GM23248 (cell line): ENCODE results near the gene PRICKLE3. TPM values are rescaled to one million over a fixed set of nuclear protein-coding genes. Genes with fewer than 3 reads are reported as not detected.

Source experiments
- DNase-seq: peaks from one replicate; pipeline ENCODE4 v3.0.0-alpha.2; 2015
- H2AFZ ChIP-seq: fragments of 200-600 bp; sonication (generic); 2 replicates; pipeline ENCODE4 v1.6.1; 2016; ENCODE audit warnings: antibody characterized with exemption
- H3F3A ChIP-seq: fragments of 200-600 bp; sonication (generic); 2 replicates; pipeline ENCODE4 v1.6.1; 2016; ENCODE audit warnings: mild to moderate bottlenecking, antibody characterized with exemption, mixed run types; ENCODE audit not compliant: insufficient read depth
- H3K27ac ChIP-seq: fragments of 200-600 bp; sonication (generic); 2 replicates; pipeline ENCODE4 v1.5.1; 2016; ENCODE audit warnings: mild to moderate bottlenecking
- H3K27me3 ChIP-seq: fragments of 200-600 bp; sonication (generic); replicated peaks from 2 replicates; pipeline ENCODE4 v1.6.1; 2016; ENCODE audit warnings: mild to moderate bottlenecking; ENCODE audit not compliant: insufficient read depth
- H3K36me3 ChIP-seq: fragments of 200-600 bp; sonication (generic); 2 replicates; pipeline ENCODE4 v1.6.1; 2016; ENCODE audit warnings: low read depth, mild to moderate bottlenecking
- H3K4me1 ChIP-seq: fragments of 200-600 bp; sonication (generic); 2 replicates; pipeline ENCODE4 v1.6.1; 2016; ENCODE audit warnings: mild to moderate bottlenecking; ENCODE audit not compliant: insufficient read depth
- H3K4me2 ChIP-seq: fragments of 200-600 bp; sonication (generic); one replicate; pipeline ENCODE4 v1.6.1; 2016; ENCODE audit warnings: mild to moderate bottlenecking; ENCODE audit not compliant: unreplicated experiment
- H3K4me3 ChIP-seq: fragments of 200-600 bp; sonication (generic); 2 replicates; pipeline ENCODE4 v1.5.1; 2016; ENCODE audit warnings: mild to moderate bottlenecking
- H3K79me2 ChIP-seq: fragments of 200-600 bp; sonication (generic); 2 replicates; pipeline ENCODE4 v1.6.1; 2016; ENCODE audit warnings: mild to moderate bottlenecking; ENCODE audit not compliant: insufficient read depth
- H3K9ac ChIP-seq: fragments of 200-600 bp; sonication (generic); 2 replicates; pipeline ENCODE4 v1.6.1; 2016; ENCODE audit warnings: mild to moderate bottlenecking
- H3K9me2 ChIP-seq: fragments of 200-600 bp; sonication (generic); 2 replicates; pipeline ENCODE4 v1.6.1; 2016; ENCODE audit warnings: mixed run types, mild to moderate bottlenecking, moderate library complexity; ENCODE audit not compliant: insufficient read depth
- H3K9me3 ChIP-seq: fragments of 200-600 bp; sonication (generic); one replicate; pipeline ENCODE4 v1.6.1; 2017; ENCODE audit warnings: low read depth
- H4K20me1 ChIP-seq: fragments of 200-600 bp; sonication (generic); 2 replicates; pipeline ENCODE4 v1.6.0; 2016; ENCODE audit not compliant: insufficient read depth
- EZH2 ChIP-seq: fragments of 200-600 bp; sonication (generic); IDR thresholded peaks from 2 replicates; pipeline ENCODE4 v1.6.1; 2018; ENCODE audit warnings: antibody characterized with exemption, mild to moderate bottlenecking; ENCODE audit not compliant: insufficient read depth, poor library complexity, severe bottlenecking
- EZH2phosphoT487 ChIP-seq: fragments of 200-600 bp; sonication (generic); IDR thresholded peaks from 2 replicates; pipeline ENCODE4 v1.6.1; 2018; ENCODE audit warnings: antibody characterized with exemption, moderate library complexity, mild to moderate bottlenecking, low read depth; ENCODE audit not compliant: insufficient read depth
- WGBS, 2 experiments: methylation state at CpG; one replicate each; pipeline ENCODE4 v1.1.6; 2015 to 2017; ENCODE audit warnings: low lambda C conversion rate in 2 of 2, low coverage in 1 of 2; ENCODE audit errors: missing lambda C conversion rate in 2 of 2; 5-methylcytosine and 5-hydroxymethylcytosine counted together
- in situ Hi-C: fragments of 300-500 bp; cut with MboI; formaldehyde crosslinking; loops from 2 replicates; pipeline ENCODE4 v1.15.0; 2020
- polyA plus RNA-seq: library from polyadenylated mRNA; unstranded; fragments of >200 nt; fragmentation: Nextera tagmentation; extraction: Ambion mirVana; gene quantifications from 2 replicates; pipeline ENCODE4 v1.2.1, GENCODE V29; 2016
- total RNA-seq: library from RNA; depleted of rRNA; stranded (reverse); fragments of >200 nt; shearing (Covaris generic); gene quantifications from 2 replicates; pipeline ENCODE4 v1.2.3, GENCODE V29; 2014

The PRICKLE3 gene
- total and polyA plus RNA-seq, 2 experiments from 2014 or later = 5.1 to 10.8 TPM

DNA sequence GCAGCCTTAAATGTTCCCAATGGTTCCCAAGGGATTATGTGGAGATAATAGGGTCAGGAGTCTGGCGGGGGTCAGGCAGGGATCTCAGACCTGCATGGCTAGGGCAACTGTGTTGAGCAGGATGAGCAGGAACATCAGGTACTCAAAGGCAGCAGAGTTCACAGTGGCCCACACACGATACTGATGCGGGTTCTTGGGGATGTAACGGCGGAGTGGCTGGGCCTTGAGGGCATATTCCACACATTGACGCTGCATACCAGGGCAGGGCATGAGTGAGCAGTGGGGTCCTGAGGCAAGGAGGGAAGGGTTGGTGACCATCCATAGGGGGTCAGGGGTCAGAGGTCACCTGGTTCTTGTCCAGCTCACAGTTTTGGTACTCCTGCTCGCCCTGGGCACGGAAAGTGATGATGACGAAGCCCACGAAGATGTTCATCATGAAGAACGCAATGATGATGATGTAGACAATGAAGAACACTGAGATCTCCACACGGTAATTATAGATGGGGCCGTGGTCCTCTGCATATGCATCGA lies 28.9 kb upstream of the PRICKLE3 start:
- Histone ChIP-seq H3K4me1 (no peaks in the 10 kb centered on the region), H3F3A (no peaks in the 10 kb centered on the region), H3K27me3 (no peaks in the 10 kb centered on the region), H3K36me3 (no peaks in the 10 kb centered on the region), H3K4me2 (no peak overlapping the region), H2AFZ (no peak overlapping the region), H3K9me3 (no peaks in the 10 kb centered on the region), H3K9ac (no peak overlapping the region), H3K4me3 (no peak overlapping the region), H3K9me2 (no peaks in the 10 kb centered on the region), H4K20me1 (no peaks in the 10 kb centered on the region), H3K79me2 (no peaks in the 10 kb centered on the region), H3K27ac (no peak overlapping the region)
- in situ Hi-C loops = no loop called here
- TF ChIP-seq EZH2phosphoT487 (no peak), EZH2 (no peak)
- WGBS, 2 experiments = 73 to 89% methylated on average over 12 of the region's 14 CpGs
- DNase-seq = no peak

DNA sequence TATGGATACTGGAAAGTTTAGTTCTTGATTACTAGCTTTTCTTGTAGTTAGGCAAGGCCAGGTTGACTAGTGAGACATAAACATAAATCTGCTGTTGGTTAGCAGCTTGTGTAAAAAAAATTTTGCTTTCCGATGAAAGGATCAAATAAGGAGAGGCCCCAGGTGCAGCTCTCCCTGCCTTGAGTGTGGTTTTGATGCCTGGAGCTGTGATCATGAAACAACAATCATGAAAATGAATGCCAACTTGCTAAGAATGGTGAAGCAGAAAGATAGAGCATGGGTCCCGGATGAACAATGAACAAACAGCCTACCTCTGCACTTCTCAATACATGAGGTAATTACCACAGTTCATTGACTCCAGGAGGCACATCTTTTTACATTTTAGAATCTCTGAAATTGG lies 28.2 kb upstream of the PRICKLE3 start:
- 40 to 58% methylated on average over 1 to 2 of the region's 2 CpGs for WGBS, 2 experiments
- Histone ChIP-seq H3K27ac (no peak overlapping the region), H3K4me2 (no peak overlapping the region), H3K4me3 (no peak overlapping the region), H3F3A (no peaks in the 10 kb centered on the region), H3K9ac (no peak overlapping the region), H3K9me2 (no peaks in the 10 kb centered on the region), H3K27me3 (no peaks in the 10 kb centered on the region), H3K79me2 (no peaks in the 10 kb centered on the region), H3K4me1 (no peaks in the 10 kb centered on the region), H2AFZ (no peak overlapping the region), H4K20me1 (no peaks in the 10 kb centered on the region), H3K9me3 (no peaks in the 10 kb centered on the region), H3K36me3 (no peaks in the 10 kb centered on the region)
- in situ Hi-C loops = no loop called here
- TF ChIP-seq EZH2phosphoT487 (no peak), EZH2 (no peak)
- no peak for DNase-seq

DNA sequence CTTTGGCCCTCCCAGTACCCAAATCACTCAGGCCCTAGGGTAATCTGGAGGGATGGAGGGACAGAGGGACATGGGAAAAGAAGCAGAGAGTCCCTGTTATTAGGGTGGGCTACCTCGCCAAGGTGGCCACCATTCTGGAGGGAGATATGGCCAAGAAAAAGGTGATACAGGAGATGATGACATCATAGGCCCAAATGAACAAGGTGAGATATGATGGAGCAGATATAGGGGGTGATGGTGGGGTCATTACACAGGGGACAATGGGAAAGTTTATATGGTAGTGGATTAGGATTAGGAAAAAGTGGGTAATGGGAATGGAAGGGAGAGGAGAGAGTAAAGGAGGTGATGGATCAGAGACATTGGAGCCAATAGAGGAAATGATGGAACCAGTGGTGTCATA lies 26.7 kb upstream of the PRICKLE3 start:
- WGBS, 2 experiments = 16 to 22% methylated on average over 1 of the region's 1 CpG
- H3K4me1 ChIP-seq = no peaks in the 10 kb centered on the region
- no peaks in the 10 kb centered on the region for H3K27me3 ChIP-seq
- no peak overlapping the region for H2AFZ ChIP-seq
- TF ChIP-seq EZH2phosphoT487 = no peak
- no peak overlapping the region for H3K9ac ChIP-seq
- H3K9me3 ChIP-seq = no peaks in the 10 kb centered on the region
- H3K27ac ChIP-seq = no peak overlapping the region
- H3F3A ChIP-seq = no peaks in the 10 kb centered on the region
- no peak overlapping the region for H3K4me3 ChIP-seq
- no peaks in the 10 kb centered on the region for H4K20me1 ChIP-seq
- no peak for DNase-seq
- no peaks in the 10 kb centered on the region for H3K9me2 ChIP-seq
- no peaks in the 10 kb centered on the region for H3K36me3 ChIP-seq
- in situ Hi-C loops = no loop called here
- no peaks in the 10 kb centered on the region for H3K79me2 ChIP-seq
- H3K4me2 ChIP-seq = no peak overlapping the region

DNA sequence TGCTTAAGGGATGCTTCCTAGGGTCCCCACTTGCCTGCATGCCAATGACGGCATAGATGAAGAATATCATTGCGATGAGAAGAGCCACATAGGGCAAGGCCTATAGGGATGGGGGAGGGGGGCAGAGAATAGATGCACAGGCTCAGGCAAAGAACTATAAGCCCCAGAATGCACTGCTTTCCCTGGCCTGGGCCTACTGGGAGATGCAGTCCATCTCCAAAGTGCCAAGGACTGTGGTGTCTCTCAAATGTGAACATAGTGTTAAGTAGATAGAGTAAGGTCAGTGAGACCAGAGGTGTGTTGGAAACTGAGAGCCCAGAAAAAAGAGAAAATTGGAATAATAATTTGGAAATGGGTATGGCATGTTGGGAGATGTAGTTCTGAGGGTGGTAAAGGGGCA lies 26.0 kb upstream of the PRICKLE3 start:
- Histone ChIP-seq H4K20me1 (no peaks in the 10 kb centered on the region), H3F3A (no peaks in the 10 kb centered on the region), H2AFZ (no peak overlapping the region), H3K27me3 (no peaks in the 10 kb centered on the region), H3K4me3 (no peak overlapping the region), H3K9me3 (no peaks in the 10 kb centered on the region), H3K9me2 (no peaks in the 10 kb centered on the region), H3K79me2 (no peaks in the 10 kb centered on the region), H3K36me3 (no peaks in the 10 kb centered on the region), H3K9ac (no peak overlapping the region), H3K27ac (no peak overlapping the region), H3K4me2 (no peak overlapping the region), H3K4me1 (no peaks in the 10 kb centered on the region)
- in situ Hi-C loops = no loop called here
- 0 to 34% methylated on average over 1 to 2 of the region's 2 CpGs for WGBS, 2 experiments
- TF ChIP-seq EZH2phosphoT487 (no peak), EZH2 (no peak)
- no peak for DNase-seq

DNA sequence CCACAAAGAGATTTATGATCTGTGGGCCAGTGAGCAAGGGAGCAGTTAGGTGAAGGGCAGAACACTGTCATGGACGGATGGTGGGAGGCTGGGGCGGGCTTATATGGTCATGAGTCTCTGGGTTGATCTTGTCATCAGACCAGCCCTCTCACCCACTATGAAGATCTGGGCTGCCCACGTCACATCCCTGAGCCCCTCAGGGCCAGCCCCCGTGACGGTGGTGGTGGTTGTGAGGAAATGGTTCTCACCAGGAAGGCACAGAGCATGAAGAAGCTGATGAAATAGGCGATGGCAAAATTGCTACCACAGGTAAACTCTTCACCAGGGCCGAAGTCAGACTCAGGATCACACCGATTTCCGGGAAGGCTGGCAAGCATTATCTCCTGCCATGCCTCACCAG lies 24.9 kb upstream of the PRICKLE3 start:
- Histone ChIP-seq H3K36me3 (no peaks in the 10 kb centered on the region), H3K79me2 (no peaks in the 10 kb centered on the region), H3K4me3 (no peak overlapping the region), H4K20me1 (no peaks in the 10 kb centered on the region), H3K9ac (no peak overlapping the region), H3K9me3 (no peaks in the 10 kb centered on the region), H3K9me2 (no peaks in the 10 kb centered on the region), H2AFZ (no peak overlapping the region), H3K4me1 (no peaks in the 10 kb centered on the region), H3K4me2 (no peak overlapping the region), H3K27ac (no peak overlapping the region), H3F3A (no peaks in the 10 kb centered on the region), H3K27me3 (no peaks in the 10 kb centered on the region)
- WGBS, 2 experiments = 46 to 63% methylated on average over 2 to 9 of the region's 9 CpGs
- TF ChIP-seq EZH2phosphoT487 (no peak), EZH2 (no peak)
- no peak for DNase-seq
- in situ Hi-C loops = no loop called here
